SH-SY5Y (cell line): Measurements from ENCODE around the gene SPACDR.

Experiments
- GATA2 ChIP-seq: IDR thresholded peaks from 2 replicates; pipeline ENCODE4 v1.6.1; 2011; ENCODE audit warnings: mild to moderate bottlenecking, low read depth, low read length
- GATA3 ChIP-seq: IDR thresholded peaks from 2 replicates; pipeline ENCODE4 v1.6.1; 2011; ENCODE audit warnings: low read depth, mild to moderate bottlenecking, low read length, moderate library complexity

GRCh38 chr7:100486753-100487446 is 22.8 kb upstream of the SPACDR start:
- TF ChIP-seq GATA2 = no peak
- no peak for TF ChIP-seq GATA3
